ENCODE results near the gene FBLN2.

The FBLN2 gene

GRCh38 chr3:13533885-13534301, 15.0 kb upstream of the FBLN2 start:
- DNase-seq, result no peak

- no peak for DNase-seq
Measured at GRCh38 chr3:13535526-13535875, 13.4 kb upstream of the FBLN2 start.

- DNase-seq, result peak; percentile 41
Measured at GRCh38 chr3:13535905-13536304, 13.0 kb upstream of the FBLN2 start.

- no peak for DNase-seq
Measured at GRCh38 chr3:13536432-13536831, 12.5 kb upstream of the FBLN2 start.

GRCh38 chr3:13536832-13537231, 12.1 kb upstream of the FBLN2 start:
- no peak for DNase-seq

- DNase-seq, result no peak
Measured at GRCh38 chr3:13537244-13537908, 11.5 kb upstream of the FBLN2 start.

GRCh38 chr3:13537909-13538296, 11.0 kb upstream of the FBLN2 start:
- DNase-seq, result no peak

- DNase-seq, result no peak
Measured at GRCh38 chr3:13538520-13539291, 10.2 kb upstream of the FBLN2 start.

GRCh38 chr3:13539292-13539638, 9.7 kb upstream of the FBLN2 start:
- no peak for DNase-seq

- DNase-seq, result no peak
Measured at GRCh38 chr3:13539671-13540070, 9.3 kb upstream of the FBLN2 start.

GRCh38 chr3:13540297-13540995, 8.5 kb upstream of the FBLN2 start:
- no peak for DNase-seq

GRCh38 chr3:13541691-13542090, 7.2 kb upstream of the FBLN2 start:
- DNase-seq, result no peak

GRCh38 chr3:13542142-13542541, 6.8 kb upstream of the FBLN2 start:
- no peak for DNase-seq

GRCh38 chr3:13543253-13543652, 5.7 kb upstream of the FBLN2 start:
- no peak for DNase-seq

GRCh38 chr3:13544293-13544831, 4.6 kb upstream of the FBLN2 start:
- DNase-seq, result no peak

- DNase-seq, result no peak
Measured at GRCh38 chr3:13544951-13545651, 3.8 kb upstream of the FBLN2 start.

- DNase-seq, result no peak
Measured at GRCh38 chr3:13545952-13546454, 2.9 kb upstream of the FBLN2 start.

GRCh38 chr3:13546667-13547171, 2.2 kb upstream of the FBLN2 start:
- DNase-seq, result peak; percentile 64

- DNase-seq, result no peak
Measured at GRCh38 chr3:13547591-13548371, 1.1 kb upstream of the FBLN2 start.

GRCh38 chr3:13549623-13550422, 898 bp downstream of the FBLN2 start:
- peak; percentile 52 for DNase-seq

GRCh38 chr3:13550423-13550690, 1.4 kb downstream of the FBLN2 start:
- DNase-seq, result no peak
